B cell (primary cell): ENCODE measurements around the gene LIX1. TPM values are rescaled to one million over a fixed set of nuclear protein-coding genes. Genes with fewer than 3 reads are reported as not detected.

Experiments
- ATAC-seq: fragments of 200-7000 bp; cut with Tn5 transposase; one replicate; pipeline ENCODE4 v1.10.0; 2021; ENCODE audit warnings: low read depth, mild to moderate bottlenecking, moderate number of reproducible peaks, moderate library complexity
- CTCF ChIA-PET: fragments of 350-600 bp; sonication (Branson Sonifier 250); formaldehyde crosslinking; loops from one replicate; lab custom pipeline; 2021; ENCODE audit warnings: antibody characterized with exemption, inconsistent platforms; lab: Charles Lee
- POLR2A ChIA-PET: fragments of 350-600 bp; sonication (Branson Sonifier 250); formaldehyde crosslinking; loops from one replicate; lab custom pipeline; 2021; ENCODE audit warnings: antibody characterized with exemption; lab: Charles Lee
- DNase-seq: peaks from one replicate; pipeline ENCODE4 v3.0.0; 2013
- H2AFZ ChIP-seq: 2 replicates; pipeline ENCODE4 v1.6.1; 2012; ENCODE audit warnings: mild to moderate bottlenecking, low read depth, low read length; ENCODE audit not compliant: insufficient read depth, poor library complexity, severe bottlenecking
- H3K27ac ChIP-seq, 2 donors: 1 replicate in 1 of 2; 2 replicates in 1 of 2; pipeline ENCODE4 v1.5.1; 2012 to 2013; ENCODE audit warnings: low read length in 2 of 2, mild to moderate bottlenecking in 2 of 2, moderate library complexity in 1 of 2
- H3K27me3 ChIP-seq, 4 experiments: fragments of 200-600 bp in 1 of 4; sonication (generic) in 1 of 4; replicated peaks in 1 of 4; 1 replicate in 2 of 4; 2 replicates in 2 of 4; pipeline versions ENCODE4 v1.6.1 to v1.7.0; 2013 to 2016; ENCODE audit warnings: low read length in 3 of 4, mild to moderate bottlenecking in 2 of 4, mixed read lengths in 1 of 4, moderate library complexity in 1 of 4; ENCODE audit not compliant: insufficient read depth in 4 of 4, control insufficient read depth in 3 of 4; ENCODE audit errors: control extremely low read depth in 1 of 4
- H3K36me3 ChIP-seq, 2 experiments: replicated peaks in 1 of 2; 1 replicate in 1 of 2; 2 replicates in 1 of 2; pipeline versions ENCODE4 v1.6.1 to v1.7.1; 2013; ENCODE audit warnings: low read length in 1 of 2; ENCODE audit not compliant: insufficient read depth in 2 of 2, control insufficient read depth in 1 of 2; ENCODE audit errors: control extremely low read depth in 1 of 2, extremely low read depth in 1 of 2
- H3K4me1 ChIP-seq, 2 donors: fragments of 200-600 bp in 1 of 2; sonication (generic) in 1 of 2; 1 replicate in 1 of 2; 2 replicates in 1 of 2; pipeline versions ENCODE4 v1.5.1 to v1.6.1; 2013 to 2017; ENCODE audit warnings: low read length in 2 of 2; ENCODE audit not compliant: control insufficient read depth in 2 of 2, insufficient read depth in 2 of 2
- H3K4me2 ChIP-seq: replicated peaks from 2 replicates; pipeline ENCODE3; 2012; ENCODE audit warnings: mild to moderate bottlenecking, low read depth, low read length; ENCODE audit not compliant: poor library complexity, severe bottlenecking
- H3K4me3 ChIP-seq, 5 experiments: fragments of 200-600 bp in 1 of 5; sonication (generic) in 1 of 5; 1 replicate in 3 of 5; 2 replicates in 2 of 5; pipeline versions ENCODE4 v1.5.1 to v1.7.0; 2011 to 2016; ENCODE audit warnings: low read length in 4 of 5, mild to moderate bottlenecking in 4 of 5, low read depth in 2 of 5, control low read depth in 1 of 5, moderate library complexity in 1 of 5; ENCODE audit not compliant: insufficient read depth in 1 of 5; ENCODE audit errors: control extremely low read depth in 1 of 5, extremely low read depth in 1 of 5
- H3K79me2 ChIP-seq: fragments of 200-600 bp; sonication (generic); one replicate; pipeline ENCODE4 v1.6.0; 2016; ENCODE audit warnings: low read length; ENCODE audit not compliant: control insufficient read depth, insufficient read depth
- H3K9ac ChIP-seq: fragments of 200-600 bp; sonication (generic); 2 replicates; pipeline ENCODE4 v1.6.1; 2017; ENCODE audit warnings: mild to moderate bottlenecking, low read length, moderate library complexity
- H3K9me3 ChIP-seq, 3 donors: one replicate each; pipeline versions ENCODE4 v1.6.1 to v1.7.1; 2013; ENCODE audit warnings: low read length in 2 of 3; ENCODE audit not compliant: control insufficient read depth in 2 of 3, insufficient read depth in 1 of 3; ENCODE audit errors: control extremely low read depth in 1 of 3
- H4K20me1 ChIP-seq: 2 replicates; pipeline ENCODE4 v1.6.0; 2012; ENCODE audit warnings: mild to moderate bottlenecking, low read length; ENCODE audit not compliant: insufficient read depth, control insufficient read depth, poor library complexity, severe bottlenecking
- H3K27ac Mint-ChIP-seq: one replicate; pipeline ENCODE4 v1.8.0; 2021; ENCODE audit warnings: mixed read lengths
- H3K27me3 Mint-ChIP-seq: one replicate; pipeline ENCODE4 v1.8.0; 2021; ENCODE audit warnings: mixed read lengths
- H3K4me1 Mint-ChIP-seq: one replicate; pipeline ENCODE4 v1.8.0; 2021; ENCODE audit warnings: mixed read lengths
- H3K4me3 Mint-ChIP-seq: one replicate; pipeline ENCODE4 v1.8.0; 2021; ENCODE audit warnings: mixed read lengths
- H3K9me3 Mint-ChIP-seq: one replicate; pipeline ENCODE4 v1.8.0; 2022; ENCODE audit warnings: mixed read lengths; ENCODE audit not compliant: insufficient read depth
- CTCF ChIP-seq: fragments of 200-600 bp; IDR thresholded peaks from one replicate; pipeline ENCODE4 v1.8.0; 2022; ENCODE audit warnings: antibody characterized with exemption, mild to moderate bottlenecking
- EZH2 ChIP-seq: IDR thresholded peaks from 2 replicates; pipeline ENCODE4 v1.6.1; 2012; ENCODE audit warnings: borderline replicate concordance, low read depth, mild to moderate bottlenecking, moderate library complexity, low read length; ENCODE audit not compliant: insufficient read depth, poor library complexity, severe bottlenecking
- WGBS: methylation state at CpG from one replicate; pipeline ENCODE4 v1.1.5; 2013; ENCODE audit warnings: missing lambda C conversion rate; ENCODE audit not compliant: insufficient coverage; 5-methylcytosine and 5-hydroxymethylcytosine counted together
- intact Hi-C: fragments of 100-400 bp; cut with micrococcal nuclease; formaldehyde crosslinking; loops from one replicate; pipeline ENCODE4 v1.10.0; 2022
- polyA plus RNA-seq: library from polyadenylated mRNA; depleted of rRNA; stranded (reverse); fragments of >200 nt; gene quantifications from 2 replicates; pipeline ENCODE4 v1.2.3, GENCODE V29; 2012
- small RNA-seq: library from RNA; depleted of rRNA; stranded (forward); fragments of <200 nt; gene quantifications from one replicate; pipeline ENCODE3, GENCODE V24; 2012; ENCODE audit warnings: low replicate concordance, low read depth; ENCODE audit not compliant: insufficient read length
- total RNA-seq, 2 donors: library from RNA; stranded (reverse); fragments of 120-200 nt in 1 of 2; gene quantifications; 1 replicate in 1 of 2; 2 replicates in 1 of 2; pipeline versions ENCODE4 v1.2.3 to v1.2.4, GENCODE V29; 2013 to 2022

The LIX1 gene
- total and polyA plus RNA-seq, 2 donors (not counting 1 experiment from before 2014, with no cell fraction given) = not detected

- WGBS = 93% methylated on average over 3 of the region's 7 CpGs
- intact Hi-C loops = no loop called here
These were observed 99.4 kb downstream of the LIX1 start for GRCh38 chr5:97042996-97043395.

More at GRCh38 chr5:97042996-97043395, 99.4 kb downstream of the LIX1 start:
- H3K4me1 Mint-ChIP-seq = peaks cover 4% of the 10 kb centered on the region
- Histone ChIP-seq H3K4me2 (no peak overlapping the region), H3K36me3 (no peaks in the 10 kb centered on the region), H3K27me3 (no peaks in the 10 kb centered on the region), H2AFZ (no peak overlapping the region), H3K4me3 (no peak overlapping the region), H3K79me2 (no peaks in the 10 kb centered on the region), H3K9me3 (no peaks in the 10 kb centered on the region), H3K4me1 (no peaks in the 10 kb centered on the region), H4K20me1 (no peaks in the 10 kb centered on the region), H3K27ac (no peak overlapping the region), H3K9ac (no peak overlapping the region)
- POLR2A ChIA-PET = no interaction called here
- no peak overlapping the region for H3K27ac Mint-ChIP-seq
- CTCF ChIA-PET = interaction anchor here (0.7 kb wide), 1 partner anchor 45 kb away, joined by 3 read pairs; no protein-coding TSS in a partner anchor
- H3K27me3 Mint-ChIP-seq = no peaks in the 10 kb centered on the region
- no peaks in the 10 kb centered on the region for H3K9me3 Mint-ChIP-seq
- no peak for TF ChIP-seq EZH2
- no peak for TF ChIP-seq CTCF
- DNase-seq (no peak), ATAC-seq (no peak)
- H3K4me3 Mint-ChIP-seq = no peak overlapping the region

Small RNAs within 50 kb of the gene (small RNA-seq; reads per million reads assigned to genes)
- not detected for gene RNU1-73P

Other genes with a start within 250 kb of the LIX1 start
- gene LNPEP, start 206.5 kb downstream of the LIX1 start, total RNA-seq = 92.9 and 101 TPM in 2 replicates
- gene LNPEP, start 206.5 kb downstream of the LIX1 start, polyA plus RNA-seq = 10.5 and 16.6 TPM in 2 replicates
- 32.8 and 37.2 TPM in 2 replicates for gene RIOK2, start 40.6 kb upstream of the LIX1 start, total RNA-seq
- gene RIOK2, start 40.6 kb upstream of the LIX1 start, polyA plus RNA-seq = 3.4 and 3.5 TPM in 2 replicates